Trophoblast cell (in vitro differentiated cells and primary cell): ENCODE results near the gene DYNC1H1.

Experiments
- DNase-seq, 2 donors: peaks; one replicate each; pipeline ENCODE4 v3.0.0-alpha.2; 2016
- H2AFZ ChIP-seq: 2 replicates; pipeline ENCODE4 v1.6.1; 2013; ENCODE audit warnings: low read length, moderate library complexity, mild to moderate bottlenecking; ENCODE audit not compliant: insufficient read depth, poor library complexity
- H2AK5ac ChIP-seq: 2 replicates; pipeline ENCODE4 v1.6.1; 2013; ENCODE audit warnings: mild to moderate bottlenecking, low read length
- H2BK120ac ChIP-seq: 2 replicates; pipeline ENCODE4 v1.6.1; 2013; ENCODE audit warnings: low read length, mild to moderate bottlenecking, moderate library complexity; ENCODE audit not compliant: insufficient read depth, poor library complexity
- H2BK12ac ChIP-seq: 2 replicates; pipeline ENCODE4 v1.6.1; 2013; ENCODE audit warnings: mild to moderate bottlenecking, low read length, moderate library complexity
- H2BK5ac ChIP-seq: 2 replicates; pipeline ENCODE4 v1.6.1; 2013; ENCODE audit warnings: low read length, low read depth, moderate library complexity, mild to moderate bottlenecking; ENCODE audit not compliant: poor library complexity
- H3K14ac ChIP-seq: 2 replicates; pipeline ENCODE4 v1.6.1; 2013; ENCODE audit warnings: mild to moderate bottlenecking, low read length
- H3K18ac ChIP-seq: 2 replicates; pipeline ENCODE4 v1.6.1; 2013; ENCODE audit warnings: mild to moderate bottlenecking, low read length
- H3K23ac ChIP-seq: 2 replicates; pipeline ENCODE4 v1.6.1; 2013; ENCODE audit warnings: low read length
- H3K27ac ChIP-seq: 2 replicates; pipeline ENCODE4 v1.5.1; 2013; ENCODE audit warnings: low read depth, mild to moderate bottlenecking, inconsistent platforms, low read length, moderate library complexity
- H3K27me3 ChIP-seq: 2 replicates; pipeline ENCODE4 v1.6.1; 2013; ENCODE audit warnings: inconsistent platforms, mild to moderate bottlenecking, low read length, moderate library complexity; ENCODE audit not compliant: insufficient read depth
- H3K36me3 ChIP-seq, 2 experiments: 1 replicate in 1 of 2; 2 replicates in 1 of 2; pipeline ENCODE4 v1.6.1; 2013; ENCODE audit warnings: low read length in 2 of 2, mild to moderate bottlenecking in 2 of 2, moderate library complexity in 1 of 2; ENCODE audit not compliant: insufficient read depth in 2 of 2, control insufficient read depth in 1 of 2
- H3K4ac ChIP-seq: 2 replicates; pipeline ENCODE4 v1.6.1; 2013; ENCODE audit warnings: low read depth, mild to moderate bottlenecking, low read length, moderate library complexity
- H3K4me1 ChIP-seq, 2 experiments: 1 replicate in 1 of 2; 2 replicates in 1 of 2; pipeline ENCODE4 v1.6.1; 2013; ENCODE audit warnings: low read length in 2 of 2, mild to moderate bottlenecking in 2 of 2, moderate library complexity in 1 of 2; ENCODE audit not compliant: insufficient read depth in 2 of 2, control insufficient read depth in 1 of 2
- H3K4me2 ChIP-seq: 2 replicates; pipeline ENCODE4 v1.6.1; 2013; ENCODE audit warnings: inconsistent platforms, mild to moderate bottlenecking, low read length, moderate library complexity
- H3K4me3 ChIP-seq: 2 replicates; pipeline ENCODE4 v1.5.1; 2013; ENCODE audit warnings: mild to moderate bottlenecking, low read depth, low read length, inconsistent platforms
- H3K79me1 ChIP-seq: one replicate; pipeline ENCODE4 v1.6.1; 2013; ENCODE audit warnings: low read length
- H3K79me2 ChIP-seq: 2 replicates; pipeline ENCODE4 v1.6.1; 2013; ENCODE audit warnings: low read length, mild to moderate bottlenecking; ENCODE audit not compliant: control insufficient read depth, insufficient read depth, poor library complexity
- H3K9ac ChIP-seq: 2 replicates; pipeline ENCODE4 v1.6.1; 2013; ENCODE audit warnings: mild to moderate bottlenecking, low read length
- H3K9me3 ChIP-seq: 2 replicates; pipeline ENCODE4 v1.6.1; 2013; ENCODE audit warnings: low read depth, mild to moderate bottlenecking, control low read depth, inconsistent platforms, low read length; ENCODE audit not compliant: insufficient read depth
- H4K12ac ChIP-seq: 2 replicates; pipeline ENCODE4 v1.6.1; 2013; ENCODE audit warnings: low read depth, mild to moderate bottlenecking, low read length, moderate library complexity
- H4K8ac ChIP-seq: 2 replicates; pipeline ENCODE4 v1.6.1; 2013; ENCODE audit warnings: low read depth, mild to moderate bottlenecking, low read length, moderate library complexity
- H4K91ac ChIP-seq: one replicate; pipeline ENCODE4 v1.6.1; 2013; ENCODE audit warnings: low read depth, mild to moderate bottlenecking, low read length, moderate library complexity
- WGBS: extraction: QIAGEN DNeasy Blood & Tissue Kit; methylation state at CpG from one replicate; pipeline ENCODE4 v1.1.7; 2013; ENCODE audit warnings: missing lambda C conversion rate; ENCODE audit not compliant: insufficient read length, insufficient coverage; ENCODE audit errors: extremely low coverage; 5-methylcytosine and 5-hydroxymethylcytosine counted together

The DYNC1H1 gene

DNA sequence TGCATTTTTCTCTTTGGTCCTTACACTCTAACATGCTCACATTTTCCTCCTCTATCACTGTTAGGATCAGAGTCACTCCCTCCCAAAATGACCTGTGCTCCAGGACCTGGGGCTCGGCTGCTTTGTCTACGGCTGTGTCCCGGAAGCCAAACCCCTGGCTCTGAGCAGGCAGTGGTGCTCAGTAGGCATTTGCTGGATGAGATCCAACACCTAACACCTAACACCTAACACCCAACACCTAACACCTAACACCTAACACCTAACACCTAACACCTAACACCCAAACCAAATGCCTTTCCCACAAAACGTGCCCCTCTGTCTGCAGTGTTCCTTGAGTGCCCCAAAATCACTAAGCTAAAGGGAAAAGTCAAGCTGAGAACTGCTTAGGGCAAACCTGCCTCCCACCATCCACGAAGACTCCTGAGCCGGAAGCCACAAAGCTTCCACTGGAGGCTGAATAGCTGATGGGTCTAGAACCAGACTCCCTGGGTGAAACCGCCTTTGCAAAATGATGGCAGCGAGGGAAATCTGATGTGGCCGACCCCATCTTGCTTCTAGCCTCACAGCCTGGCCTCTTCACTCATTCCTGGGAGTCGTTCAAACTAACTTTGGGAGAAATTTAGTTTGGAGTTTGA is 93.2 kb downstream of the DYNC1H1 start:
- 100% methylated on average over 1 of the region's 10 CpGs for WGBS

DNA sequence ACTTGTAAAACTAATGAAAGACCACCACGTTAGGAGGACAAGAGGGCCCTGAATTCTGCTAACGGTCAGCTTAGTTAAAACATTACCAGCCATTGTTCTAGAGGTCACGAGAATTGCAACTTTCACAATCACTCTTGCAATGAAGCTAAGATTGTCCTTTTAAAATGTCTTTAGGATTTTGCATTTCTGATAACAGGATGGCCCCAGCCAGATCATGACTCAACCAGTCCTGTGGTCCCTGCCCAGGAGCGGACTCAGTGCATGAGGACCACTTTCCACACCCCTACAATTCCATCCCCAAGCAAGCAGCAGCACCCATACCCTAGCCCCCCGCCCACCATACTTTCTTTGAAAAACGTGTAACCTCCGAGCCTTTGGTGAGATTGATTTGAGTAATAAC is 93.8 kb downstream of the DYNC1H1 start:
- no CpG with 5 or more reads among the region's 7 CpGs for WGBS

More for the DNA sequence above, 93.2 kb downstream of the DYNC1H1 start:
- no peak overlapping the region for H2BK5ac ChIP-seq
- peak overlapping the region; percentile 40 for H3K4me3 ChIP-seq
- H3K36me3 ChIP-seq, result peaks cover 7 to 15% of the 10 kb centered on the region in 2 experiments
- peaks cover 7% of the 10 kb centered on the region for H3K9me3 ChIP-seq
- no peak overlapping the region for H2AFZ ChIP-seq
- H2BK120ac ChIP-seq, result no peak overlapping the region
- H2BK12ac ChIP-seq, result no peak overlapping the region
- H3K27me3 ChIP-seq, result no peaks in the 10 kb centered on the region
- H4K12ac ChIP-seq, result no peak overlapping the region
- no peak overlapping the region for H2AK5ac ChIP-seq
- H3K4me1 ChIP-seq, result peaks cover 12 to 14% of the 10 kb centered on the region in 2 experiments
- H3K23ac ChIP-seq, result no peak overlapping the region
- no peak overlapping the region for H3K4ac ChIP-seq
- H3K79me1 ChIP-seq, result no peaks in the 10 kb centered on the region
- DNase-seq, result no peak
- no peak overlapping the region for H3K9ac ChIP-seq
- no peaks in the 10 kb centered on the region for H3K79me2 ChIP-seq
- H4K8ac ChIP-seq, result no peak overlapping the region
- H3K27ac ChIP-seq, result no peak overlapping the region
- H3K4me2 ChIP-seq, result no peak overlapping the region
- no peak overlapping the region for H3K18ac ChIP-seq
- H3K14ac ChIP-seq, result no peak overlapping the region
- no peak overlapping the region for H4K91ac ChIP-seq

DNA sequence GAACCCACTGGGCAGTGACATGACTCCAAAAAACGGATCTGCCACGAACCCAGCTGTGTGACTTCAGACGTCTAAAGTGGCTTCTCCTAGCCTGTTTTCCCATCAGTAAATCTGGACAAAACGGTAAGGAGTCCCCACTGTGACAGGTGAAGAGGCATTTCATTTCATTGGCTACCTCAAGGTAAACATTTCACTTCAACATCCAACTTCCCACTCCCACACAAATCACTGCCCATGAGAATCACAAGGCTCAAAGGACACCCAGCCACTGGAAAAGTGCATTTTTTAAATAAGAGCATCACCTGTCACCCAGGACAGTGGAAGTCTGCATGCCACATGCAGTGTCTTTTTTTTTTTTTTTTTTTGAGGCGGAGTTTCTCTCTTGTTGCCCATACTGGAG is 94.6 kb downstream of the DYNC1H1 start:
- Histone ChIP-seq H3K4me2 (no peak overlapping the region), H2AFZ (no peak overlapping the region), H4K12ac (no peak overlapping the region), H3K9me3 (peaks cover 6% of the 10 kb centered on the region), H3K27me3 (no peaks in the 10 kb centered on the region), H3K23ac (no peak overlapping the region), H3K4me1 (peaks cover 15 to 20% of the 10 kb centered on the region in 2 experiments), H3K4ac (no peak overlapping the region), H3K36me3 (peaks cover 3 to 11% of the 10 kb centered on the region in 2 experiments), H4K8ac (no peak overlapping the region), H3K27ac (no peak overlapping the region), H2AK5ac (no peak overlapping the region), H3K9ac (no peak overlapping the region), H2BK5ac (no peak overlapping the region), H3K4me3 (no peak overlapping the region), H4K91ac (no peak overlapping the region), H3K79me1 (no peaks in the 10 kb centered on the region), H3K18ac (no peak overlapping the region), H2BK120ac (no peak overlapping the region), H3K79me2 (no peaks in the 10 kb centered on the region), H3K14ac (no peak overlapping the region), H2BK12ac (no peak overlapping the region)
- no CpG with 5 or more reads among the region's 5 CpGs for WGBS
- DNase-seq, result no peak

More for the DNA sequence above, 93.8 kb downstream of the DYNC1H1 start:
- peaks cover 4 to 12% of the 10 kb centered on the region in 2 experiments for H3K36me3 ChIP-seq
- H3K27me3 ChIP-seq, result no peaks in the 10 kb centered on the region
- H3K4me1 ChIP-seq, result peaks cover 12 to 14% of the 10 kb centered on the region in 2 experiments
- no peaks in the 10 kb centered on the region for H3K79me1 ChIP-seq
- no peak overlapping the region for H3K27ac ChIP-seq
- DNase-seq, result no peak
- H3K18ac ChIP-seq, result no peak overlapping the region
- no peak overlapping the region for H3K23ac ChIP-seq
- no peak overlapping the region for H2AK5ac ChIP-seq
- no peak overlapping the region for H2BK12ac ChIP-seq
- H3K79me2 ChIP-seq, result no peaks in the 10 kb centered on the region
- H3K4me3 ChIP-seq, result no peak overlapping the region
- H4K12ac ChIP-seq, result no peak overlapping the region
- H2BK5ac ChIP-seq, result no peak overlapping the region
- H3K9ac ChIP-seq, result no peak overlapping the region
- H4K91ac ChIP-seq, result no peak overlapping the region
- H3K9me3 ChIP-seq, result peaks cover 7% of the 10 kb centered on the region
- no peak overlapping the region for H3K14ac ChIP-seq
- no peak overlapping the region for H2BK120ac ChIP-seq
- H3K4me2 ChIP-seq, result no peak overlapping the region
- no peak overlapping the region for H3K4ac ChIP-seq
- H2AFZ ChIP-seq, result no peak overlapping the region
- no peak overlapping the region for H4K8ac ChIP-seq

DNA sequence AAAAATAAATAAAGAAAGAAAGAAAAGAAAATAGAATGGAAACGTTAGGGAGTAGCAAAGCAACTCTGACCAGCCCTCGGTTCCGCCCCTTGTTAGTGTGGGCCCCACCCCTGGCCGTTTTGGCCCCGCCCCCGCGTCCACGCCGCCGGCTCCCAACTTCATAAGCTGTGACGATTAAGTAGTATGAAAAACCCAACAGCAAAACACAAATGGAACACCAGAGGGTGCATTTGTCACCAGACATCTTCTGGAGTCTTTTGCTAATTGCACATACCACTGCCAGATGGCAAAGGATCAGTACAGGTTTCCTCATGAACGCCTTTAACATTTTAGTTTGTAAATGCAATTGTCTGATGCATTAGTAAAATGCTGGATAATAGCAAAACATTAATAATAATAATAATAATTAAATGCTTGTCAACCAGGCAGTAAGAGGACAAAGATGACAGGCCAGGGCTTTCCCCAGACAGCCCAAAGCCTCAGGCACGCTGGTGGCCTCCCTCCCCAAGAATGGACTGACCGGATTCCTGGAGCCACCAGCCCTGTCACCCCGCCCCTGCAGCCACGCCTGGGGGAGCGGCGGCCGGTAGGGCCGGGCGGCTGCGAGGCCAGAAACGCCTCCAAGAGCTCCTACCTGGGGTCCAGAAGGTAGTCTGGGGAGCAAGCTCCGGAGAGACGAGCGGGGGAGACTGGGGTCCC is 98.9 kb downstream of the DYNC1H1 start:
- Histone ChIP-seq H2AK5ac (no peak overlapping the region), H4K91ac (peak overlapping the region; percentile 23), H2BK5ac (no peak overlapping the region), H2BK120ac (no peak overlapping the region), H2AFZ (peak overlapping the region; percentile 64), H3K14ac (no peak overlapping the region), H3K36me3 (no peaks in the 10 kb centered on the region), H4K8ac (peak overlapping the region; percentile 0), H3K79me1 (no peaks in the 10 kb centered on the region), H3K27ac (peak overlapping the region; percentile 49), H2BK12ac (no peak overlapping the region), H3K23ac (no peak overlapping the region), H3K9me3 (no peaks in the 10 kb centered on the region), H4K12ac (no peak overlapping the region), H3K27me3 (no peaks in the 10 kb centered on the region), H3K79me2 (no peaks in the 10 kb centered on the region), H3K4ac (no peak overlapping the region), H3K4me2 (peak overlapping the region; percentile 51), H3K4me3 (no peak overlapping the region), H3K4me1 (peaks cover 3 to 8% of the 10 kb centered on the region in 2 experiments), H3K9ac (no peak overlapping the region), H3K18ac (no peak overlapping the region)
- peak; percentile 92 for DNase-seq
- WGBS, result no CpG with 5 or more reads among the region's 26 CpGs
